22Rv1 (cell line): ENCODE data around the gene TP53AIP1.

Source experiments
- H3K27ac ChIP-seq: fragments of 450-650 bp; 2 replicates; pipeline ENCODE4 v1.5.1; 2017
- ZFX ChIP-seq: fragments of 450-650 bp; IDR thresholded peaks from 2 replicates; pipeline ENCODE4 v1.6.1; 2017; ENCODE audit warnings: antibody characterized with exemption, borderline replicate concordance
- TF ChIP-seq, protein P1 (sequence below): fragments of 450-650 bp; IDR thresholded peaks from 2 replicates; pipeline ENCODE4 v1.5.1; 2017; ENCODE audit warnings: mild to moderate bottlenecking

The TP53AIP1 gene

DNA sequence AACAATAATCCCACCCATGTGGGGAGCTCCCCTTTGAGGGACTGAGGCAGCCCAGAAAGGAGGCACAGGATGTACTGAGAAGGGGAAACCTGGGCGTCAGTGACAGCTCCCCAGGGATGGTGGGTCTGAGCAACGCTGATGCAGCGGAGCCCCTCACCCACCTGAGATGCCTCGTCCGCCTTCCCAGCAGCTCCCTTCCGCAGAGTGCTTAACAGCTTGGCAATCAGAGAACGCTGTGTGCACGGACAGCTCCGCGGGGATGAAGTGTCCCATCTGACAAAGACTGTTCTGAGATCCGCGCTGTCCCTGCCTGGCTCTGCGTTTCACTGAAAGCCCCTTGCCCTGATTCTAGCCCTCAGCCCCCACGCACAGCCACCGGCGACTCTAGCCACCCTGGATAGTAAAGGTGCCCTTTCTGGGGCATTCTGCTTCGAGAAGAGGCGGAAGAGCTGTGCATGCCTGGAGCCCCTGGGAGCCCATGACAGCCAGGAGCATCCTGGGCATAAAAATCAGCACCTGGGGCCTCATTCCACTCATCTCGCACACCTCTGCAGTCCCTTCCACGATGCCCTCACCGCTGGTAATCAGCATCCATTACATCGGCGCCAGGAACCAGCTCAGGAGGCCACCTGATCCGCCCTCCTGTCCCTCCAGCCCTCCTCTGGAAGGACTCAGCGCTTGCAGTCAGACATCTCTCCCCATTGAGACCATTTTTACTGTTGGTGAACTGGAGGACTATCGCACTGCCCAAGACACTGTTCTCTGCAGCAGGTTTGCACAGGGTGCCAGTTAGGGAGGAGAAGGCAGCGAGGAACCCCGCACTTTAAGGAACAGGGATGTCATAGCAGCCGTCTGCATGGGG lies 40.8 kb downstream of the TP53AIP1 start:
- TF ChIP-seq, protein P1, sequence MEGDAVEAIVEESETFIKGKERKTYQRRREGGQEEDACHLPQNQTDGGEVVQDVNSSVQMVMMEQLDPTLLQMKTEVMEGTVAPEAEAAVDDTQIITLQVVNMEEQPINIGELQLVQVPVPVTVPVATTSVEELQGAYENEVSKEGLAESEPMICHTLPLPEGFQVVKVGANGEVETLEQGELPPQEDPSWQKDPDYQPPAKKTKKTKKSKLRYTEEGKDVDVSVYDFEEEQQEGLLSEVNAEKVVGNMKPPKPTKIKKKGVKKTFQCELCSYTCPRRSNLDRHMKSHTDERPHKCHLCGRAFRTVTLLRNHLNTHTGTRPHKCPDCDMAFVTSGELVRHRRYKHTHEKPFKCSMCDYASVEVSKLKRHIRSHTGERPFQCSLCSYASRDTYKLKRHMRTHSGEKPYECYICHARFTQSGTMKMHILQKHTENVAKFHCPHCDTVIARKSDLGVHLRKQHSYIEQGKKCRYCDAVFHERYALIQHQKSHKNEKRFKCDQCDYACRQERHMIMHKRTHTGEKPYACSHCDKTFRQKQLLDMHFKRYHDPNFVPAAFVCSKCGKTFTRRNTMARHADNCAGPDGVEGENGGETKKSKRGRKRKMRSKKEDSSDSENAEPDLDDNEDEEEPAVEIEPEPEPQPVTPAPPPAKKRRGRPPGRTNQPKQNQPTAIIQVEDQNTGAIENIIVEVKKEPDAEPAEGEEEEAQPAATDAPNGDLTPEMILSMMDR, result no peak
- TF ChIP-seq ZFX, result no peak
- no peak overlapping the region for H3K27ac ChIP-seq

DNA sequence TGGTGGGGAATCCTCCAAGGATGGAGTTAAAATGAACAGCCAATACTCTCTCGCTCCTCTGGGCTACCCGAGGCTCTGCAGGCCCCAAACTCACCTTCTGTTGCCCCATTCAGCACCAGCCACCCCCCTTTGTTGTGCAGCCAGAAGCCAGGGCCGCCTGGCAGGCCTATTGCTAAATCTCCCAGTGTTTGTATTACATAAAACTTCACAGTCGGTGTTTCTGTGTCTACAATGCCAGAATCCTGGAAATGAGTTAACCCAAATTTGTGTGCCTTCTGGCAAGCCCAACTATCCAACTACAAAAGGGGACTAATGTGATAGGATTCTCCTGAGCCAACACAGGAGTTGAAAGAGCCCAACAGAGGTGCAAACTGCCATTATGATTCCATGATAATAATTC lies 42.2 kb downstream of the TP53AIP1 start:
- no peak overlapping the region for H3K27ac ChIP-seq
- TF ChIP-seq, protein P1, result no peak
- no peak for TF ChIP-seq ZFX

DNA sequence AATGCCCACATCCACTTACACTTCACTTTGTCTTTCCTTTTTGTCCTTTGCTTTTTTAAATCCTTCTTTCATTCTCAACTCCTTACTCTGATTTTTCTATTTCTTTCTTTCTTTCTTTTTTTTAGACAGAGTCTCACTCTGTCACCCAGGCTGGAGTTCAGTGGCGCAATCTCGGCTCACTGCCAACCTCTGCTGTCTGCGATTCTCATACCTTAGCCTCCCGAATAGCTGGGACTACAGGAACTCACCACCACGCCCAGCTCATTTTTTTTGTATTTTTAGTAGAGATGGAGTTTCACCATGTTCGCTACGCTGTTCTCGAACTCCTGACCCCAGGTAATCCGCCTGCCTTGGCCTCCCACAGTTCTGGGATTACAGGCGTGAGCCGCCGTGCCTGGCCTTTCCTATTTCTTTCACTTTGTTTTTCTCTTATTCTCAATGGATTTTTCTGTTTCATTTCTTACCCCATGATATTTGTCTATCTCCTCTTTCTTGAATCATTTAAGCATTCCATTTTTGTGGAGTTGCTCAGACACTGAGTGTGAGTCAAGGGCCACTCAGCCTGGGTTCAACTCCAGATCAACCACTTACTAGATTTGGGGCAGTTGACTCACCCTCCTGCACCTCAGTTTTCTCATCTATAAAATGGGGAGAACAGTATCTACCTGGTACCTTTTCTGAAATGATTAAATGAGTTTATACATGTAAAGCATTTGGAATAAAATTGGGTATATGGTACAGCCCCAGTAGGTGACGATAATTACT lies 43.9 kb downstream of the TP53AIP1 start:
- H3K27ac ChIP-seq, result no peak overlapping the region
- TF ChIP-seq, protein P1, result no peak
- no peak for TF ChIP-seq ZFX

DNA sequence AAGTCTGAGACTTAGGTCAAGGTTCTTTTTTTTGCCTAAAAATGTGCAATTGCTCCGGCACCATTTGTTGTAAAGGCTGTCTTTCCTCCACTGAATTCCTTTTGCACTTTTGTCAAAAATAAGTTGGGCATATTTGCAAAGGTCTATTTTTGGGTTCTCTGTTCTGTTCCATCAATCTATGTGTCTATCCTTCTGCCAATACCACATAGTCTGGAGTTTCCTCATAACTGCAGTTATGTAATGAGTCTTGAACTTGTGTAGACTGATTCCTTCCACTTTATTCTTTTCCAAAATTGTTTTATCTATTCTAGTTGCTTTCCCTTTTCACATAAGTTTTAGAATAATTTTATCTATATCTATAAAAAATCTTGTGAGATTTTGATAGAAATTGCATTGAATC lies 44.8 kb downstream of the TP53AIP1 start:
- no peak overlapping the region for H3K27ac ChIP-seq
- TF ChIP-seq, protein P1, result no peak
- TF ChIP-seq ZFX, result no peak

- H3K27ac ChIP-seq, result no peak overlapping the region
- no peak for TF ChIP-seq ZFX
- TF ChIP-seq, protein P1, result no peak
These were observed 46.3 kb downstream of the TP53AIP1 start for GRCh38 chr11:128896356-128896755.

DNA sequence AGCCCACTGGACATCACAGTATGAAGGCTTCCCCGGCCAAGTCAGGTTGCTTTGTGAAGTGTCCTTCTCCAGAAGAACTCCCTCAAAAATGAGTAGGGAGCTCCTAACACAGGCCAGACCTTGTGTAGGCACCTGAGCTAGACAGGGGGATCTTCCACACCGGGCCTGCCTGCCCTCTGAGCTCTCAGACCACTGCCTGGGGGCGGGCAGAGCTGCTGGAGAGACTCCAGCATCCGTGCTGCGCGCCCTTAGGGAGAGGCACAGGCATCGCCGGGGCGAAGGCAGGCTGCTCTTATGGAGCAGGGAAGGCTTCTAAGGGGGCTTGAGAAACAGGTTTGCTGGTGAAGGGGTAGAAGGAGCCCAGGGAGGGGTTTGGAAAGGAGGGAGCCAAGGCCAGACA lies 47.1 kb downstream of the TP53AIP1 start:
- no peak overlapping the region for H3K27ac ChIP-seq
- TF ChIP-seq, protein P1, result no peak
- no peak for TF ChIP-seq ZFX

DNA sequence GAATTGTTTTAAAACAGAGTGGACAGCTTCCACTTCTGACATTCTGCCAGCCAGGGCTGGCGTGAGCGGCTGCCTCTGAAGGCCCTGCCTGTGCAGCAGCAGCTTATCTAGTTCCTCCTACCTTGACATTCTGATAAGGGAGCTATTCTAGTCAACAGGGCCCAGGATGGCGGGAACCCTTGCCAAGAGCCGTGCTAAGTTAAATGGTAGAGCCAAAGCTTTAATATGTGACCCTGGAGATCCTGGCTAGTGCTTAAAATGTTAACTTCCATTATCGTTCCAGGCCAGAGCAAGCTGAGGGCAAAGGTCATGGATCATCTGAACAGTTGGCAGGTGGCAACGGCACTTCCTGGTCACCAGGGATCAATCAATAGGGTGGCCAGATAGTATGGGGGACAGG lies 48.0 kb downstream of the TP53AIP1 start:
- TF ChIP-seq ZFX, result no peak
- TF ChIP-seq, protein P1, result no peak
- H3K27ac ChIP-seq, result no peak overlapping the region
